Measurements from ENCODE around the gene CCDC149.

GRCh38 chr4:24937176-24937916, 24.5 kb upstream of the CCDC149 start:
- no peak for TF ChIP-seq MTA3 (CRISPR knock-in tag; IDR thresholded peaks at IDR 0.05)
- no peak for TF ChIP-seq REST (IDR thresholded peaks at IDR 0.05; ENCODE audit: borderline replicate concordance in 1 of 2, low read depth in 1 of 2, low read length in 2 of 2)
- TF ChIP-seq CTCF (CRISPR knock-in tag; IDR thresholded peaks at IDR 0.05): no peak
- no peak for TF ChIP-seq PRPF4 (IDR thresholded peaks at IDR 0.05; ENCODE audit: low read depth, low read length, poor library complexity, severe bottlenecking)
- TF ChIP-seq ZNF263 (CRISPR knock-in tag; IDR thresholded peaks at IDR 0.05): no peak
- TF ChIP-seq TBP (CRISPR knock-in tag; IDR thresholded peaks at IDR 0.05): no peak
- no peak for TF ChIP-seq RFX3 (CRISPR knock-in tag; IDR thresholded peaks at IDR 0.05)
- TF ChIP-seq ZBTB43 (CRISPR knock-in tag; conservative IDR thresholded peaks at IDR 0.05): no peak
- TF ChIP-seq THAP8 (CRISPR knock-in tag; IDR thresholded peaks at IDR 0.05; ENCODE audit: borderline replicate concordance): no peak
- no peak for TF ChIP-seq ATF1 (CRISPR knock-in tag; IDR thresholded peaks at IDR 0.05)
- TF ChIP-seq ZNF891 (CRISPR knock-in tag; IDR thresholded peaks at IDR 0.05): no peak
- TF ChIP-seq ELF4 (CRISPR knock-in tag; IDR thresholded peaks at IDR 0.05; ENCODE audit: borderline replicate concordance): no peak
- no peak for TF ChIP-seq REPIN1 (CRISPR knock-in tag; IDR thresholded peaks at IDR 0.05; ENCODE audit: borderline replicate concordance, low read depth)
- TF ChIP-seq TAF1 (CRISPR knock-in tag; IDR thresholded peaks at IDR 0.05): no peak

Data from HepG2 (cell line).